GM21786 (cell line): ENCODE data around the gene ANKRD34A.
"Not testable (repeated sequence)": the region's sequence is repeated elsewhere in the genome, so short reads cannot be mapped to it uniquely, and the experiment has no call there.

Experiments used
- ATAC-seq: cut with Tn5 transposase; IDR thresholded peaks from one replicate; pipeline ENCODE4 v1.9.1; 2021; ENCODE audit not compliant: unreplicated experiment

ANKRD34A gene

DNA sequence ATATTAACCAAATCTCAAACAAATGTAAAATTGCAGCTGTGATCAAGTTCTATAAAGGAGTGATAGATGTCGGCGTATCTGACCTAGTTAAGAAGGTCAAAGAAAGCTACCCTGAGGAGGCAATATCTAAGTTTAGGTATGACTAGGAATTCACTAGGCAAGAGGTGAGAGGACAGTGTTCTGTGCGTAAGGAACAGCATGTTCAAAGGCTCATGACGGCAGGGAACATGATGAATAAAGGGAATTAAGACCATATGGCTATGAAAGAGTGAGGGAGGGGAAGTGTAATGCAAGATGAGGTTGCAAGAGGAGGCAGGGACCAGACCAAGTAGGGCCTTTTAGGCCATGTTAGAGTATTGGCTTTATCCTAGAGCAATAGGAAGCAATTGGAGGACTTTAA, 15.2 kb downstream of the ANKRD34A start:
- no peak for ATAC-seq

GRCh38 chr1:145947551-145947950, 16.8 kb downstream of the ANKRD34A start:
- no peak for ATAC-seq

DNA sequence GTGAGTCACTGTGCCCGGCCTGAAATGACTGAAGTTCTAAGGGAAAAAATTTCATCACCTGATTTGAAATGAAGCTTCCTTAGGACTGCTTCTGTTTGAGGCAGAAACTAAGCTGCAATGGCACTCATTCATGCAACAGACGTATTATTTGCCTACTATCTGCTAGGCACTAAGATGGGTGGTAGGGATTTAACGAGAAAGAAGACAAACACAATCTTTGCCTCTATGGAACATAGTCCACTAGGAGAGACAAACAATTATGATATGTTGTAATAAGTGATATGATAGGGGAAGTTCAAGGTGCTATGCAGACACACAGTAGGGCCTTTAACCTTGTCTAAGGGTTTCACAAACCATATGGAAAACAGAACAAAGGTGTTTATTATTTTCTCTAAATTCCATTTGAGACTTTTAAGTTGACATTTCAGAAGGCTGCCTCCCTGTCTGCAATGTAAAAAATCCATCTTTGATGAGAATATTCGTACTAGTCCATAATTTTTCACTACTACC, 17.8 kb downstream of the ANKRD34A start:
- ATAC-seq, result no peak

- no peak for ATAC-seq
Measured at GRCh38 chr1:145944532-145944931, 19.8 kb downstream of the ANKRD34A start.

- no peak for ATAC-seq
Measured at GRCh38 chr1:145942871-145943270, 21.5 kb downstream of the ANKRD34A start.

GRCh38 chr1:145942405-145942804, 22.0 kb downstream of the ANKRD34A start:
- no peak for ATAC-seq

DNA sequence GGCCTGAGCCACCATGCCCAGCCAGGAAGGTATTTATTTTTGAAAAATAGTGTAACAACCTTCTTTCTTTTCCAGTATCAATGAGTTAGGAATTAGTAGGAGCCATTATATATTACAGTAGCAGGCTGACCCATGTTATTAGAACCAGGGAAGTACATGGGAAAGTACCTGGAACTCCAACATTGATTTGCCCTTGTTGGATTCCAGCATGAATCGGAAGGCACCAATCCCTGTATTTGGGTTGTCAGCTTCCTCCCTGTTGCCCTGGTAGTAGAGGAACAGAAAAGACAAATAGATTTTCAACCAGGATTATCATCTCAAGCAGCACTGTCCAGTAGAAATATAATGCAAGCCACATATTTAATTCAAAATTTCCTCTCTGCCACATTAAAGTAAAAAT, 26.9 kb downstream of the ANKRD34A start:
- no peak for ATAC-seq

- ATAC-seq, result no peak
Measured at GRCh38 chr1:145936247-145936646, 28.1 kb downstream of the ANKRD34A start.

GRCh38 chr1:145935708-145936107, 28.7 kb downstream of the ANKRD34A start:
- no peak for ATAC-seq

GRCh38 chr1:145932522-145933009, 31.8 kb downstream of the ANKRD34A start:
- ATAC-seq, result not testable (repeated sequence)

- no peak for ATAC-seq
Measured at GRCh38 chr1:145927916-145928643, 36.3 kb downstream of the ANKRD34A start.

- peak; percentile 98 for ATAC-seq
Measured at GRCh38 chr1:145927063-145927886, 37.1 kb downstream of the ANKRD34A start, which contains the start of gene RBM8A. Gene RBM8A (minus strand): TSS chr1:145927484. CDS start chr1:145927426, 58 bp downstream.

DNA sequence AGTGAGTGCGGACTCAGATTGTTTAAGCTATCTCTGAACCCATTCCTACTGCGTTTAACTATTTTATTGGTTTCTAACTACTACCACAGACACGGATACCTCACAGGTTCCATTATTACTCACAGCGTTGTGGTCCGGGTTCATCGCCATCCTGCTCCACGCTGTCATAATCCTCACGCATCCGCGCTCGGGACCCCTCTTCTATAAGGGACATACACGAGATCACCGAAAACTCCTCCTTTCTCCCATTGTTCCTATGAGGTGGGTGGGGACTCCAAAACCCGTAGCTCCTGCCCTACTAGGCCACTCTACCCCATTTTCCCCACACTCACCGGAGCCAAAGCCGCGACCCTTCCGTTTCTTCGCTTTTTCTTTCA, 37.7 kb downstream of the ANKRD34A start:
- no peak for ATAC-seq

DNA sequence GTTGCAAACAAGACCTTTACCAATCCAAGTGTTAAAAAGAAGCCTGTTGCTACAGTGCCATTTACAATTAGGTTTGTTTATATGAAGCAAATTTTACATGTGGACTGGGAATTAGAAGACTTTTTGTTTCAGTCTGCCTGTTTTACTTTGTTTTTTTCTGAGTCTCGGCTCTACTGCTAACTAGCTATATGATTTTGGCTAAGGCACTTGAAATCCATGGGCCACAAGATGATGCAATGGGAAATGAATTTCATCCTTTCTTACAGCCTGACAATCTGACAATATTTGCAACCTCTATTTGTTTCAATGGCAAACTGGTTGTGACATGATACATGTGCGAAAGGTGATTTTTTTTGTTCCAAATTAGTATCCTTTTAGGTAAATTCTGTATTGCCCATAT, 42.1 kb downstream of the ANKRD34A start:
- no peak for ATAC-seq

GRCh38 chr1:145920297-145920696, 44.1 kb downstream of the ANKRD34A start:
- ATAC-seq, result not testable (repeated sequence)

DNA sequence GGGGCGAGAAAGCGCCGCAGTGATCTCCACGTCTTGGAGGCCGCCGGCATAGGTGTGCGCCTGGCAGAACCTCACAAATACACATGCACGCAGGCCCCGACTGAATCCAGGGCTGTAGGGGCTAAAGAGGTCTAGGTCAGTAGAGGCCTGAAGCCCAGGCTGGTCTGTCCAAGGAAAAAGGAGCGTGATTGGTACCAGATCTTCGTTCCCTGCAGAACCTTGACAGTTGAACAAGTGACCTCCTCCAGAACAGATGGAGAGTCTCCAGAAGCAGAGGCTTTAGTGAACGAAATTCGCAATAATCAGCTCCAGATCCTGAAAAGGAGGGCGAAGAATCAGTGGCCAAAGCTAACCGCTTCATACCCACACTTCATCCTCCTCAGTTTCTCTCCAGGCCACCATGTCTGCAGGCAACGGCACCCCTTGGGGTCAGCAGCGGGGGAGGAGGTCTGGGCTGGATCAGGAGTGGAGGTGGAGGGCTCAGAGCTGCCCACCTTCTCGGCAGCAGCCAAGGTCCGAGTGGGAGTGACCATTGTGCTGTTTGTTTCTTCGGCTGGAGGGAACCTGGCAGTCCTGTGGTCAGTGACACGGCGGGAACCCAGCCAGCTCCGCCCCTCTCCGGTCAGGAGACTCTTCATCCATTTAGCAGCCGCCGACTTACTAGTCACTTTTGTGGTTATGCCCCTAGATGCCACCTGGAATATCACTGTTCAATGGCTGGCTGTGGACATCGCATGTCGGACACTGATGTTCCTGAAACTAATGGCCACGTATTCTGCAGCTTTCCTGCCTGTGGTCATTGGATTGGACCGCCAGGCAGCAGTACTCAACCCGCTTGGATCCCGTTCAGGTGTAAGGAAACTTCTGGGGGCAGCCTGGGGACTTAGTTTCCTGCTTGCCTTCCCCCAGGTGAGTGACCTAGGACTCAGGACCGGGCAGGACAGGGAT, 45.1 kb downstream of the ANKRD34A start:
- ATAC-seq, result peak; percentile 82

DNA sequence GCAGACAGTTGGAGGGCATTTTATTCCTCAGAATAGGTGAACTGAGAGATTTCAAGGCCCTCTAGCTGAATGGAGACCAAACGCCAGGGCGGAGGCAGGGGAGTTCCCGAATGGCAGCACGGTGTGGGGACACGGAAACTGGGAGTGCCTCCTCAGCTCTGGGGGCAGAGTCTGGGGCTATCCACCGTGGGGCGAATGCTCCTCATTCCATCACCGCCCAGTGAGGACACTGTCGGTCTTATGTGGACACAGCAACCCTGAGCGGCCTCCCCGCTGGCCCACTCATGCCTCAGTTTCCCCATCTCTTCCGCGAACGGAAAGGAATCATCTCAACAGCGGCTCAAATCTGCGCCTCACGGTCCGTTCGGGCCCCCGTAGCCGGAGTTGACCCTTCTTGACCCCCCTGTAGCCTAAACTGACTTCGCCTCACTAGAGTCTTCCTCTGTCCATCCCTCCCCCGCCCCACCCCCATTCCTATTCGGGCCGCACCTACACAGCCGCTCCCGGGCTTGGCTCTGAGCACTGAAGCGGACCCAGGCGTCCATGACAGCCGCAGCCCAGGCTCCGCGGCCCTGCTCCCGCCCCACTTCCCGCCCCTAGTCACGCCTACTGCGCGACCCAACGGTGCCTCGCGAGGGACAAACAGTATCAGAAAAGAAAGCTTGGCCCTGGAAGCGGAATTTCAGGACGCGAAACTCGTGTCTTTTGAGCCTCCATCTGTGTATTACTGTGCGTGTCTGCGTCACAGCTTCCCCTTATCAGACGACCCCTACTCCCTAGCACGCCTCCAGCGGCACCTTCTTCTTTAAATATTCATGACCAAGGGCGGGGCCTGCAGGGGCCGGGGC, 46.0 kb downstream of the ANKRD34A start, which contains the start of gene PEX11B:
Gene PEX11B (minus strand): TSS at position 574 of the 848 bp plus-strand sequence. CDS start 29 bp downstream, at position 545.
- peak; percentile 75 for ATAC-seq

GRCh38 chr1:145917595-145917994, 46.8 kb downstream of the ANKRD34A start:
- no peak for ATAC-seq

- no peak for ATAC-seq
Measured at GRCh38 chr1:145916745-145917144, 47.6 kb downstream of the ANKRD34A start.
